Stimulated activated CD8-positive, alpha-beta memory T cell treated with anti-CD3 and anti-CD28 coated beads, Interleukin-15, amount 100 ng/mL, for 1 hour (primary cell): ENCODE results near the gene SCAMP1.
"Not testable (repeated sequence)": the region's sequence is repeated elsewhere in the genome, so short reads cannot be mapped to it uniquely, and the experiment has no call there.

Experiments used
- DNase-seq: peaks from one replicate; pipeline ENCODE4 v3.0.0-alpha.2; 2020; ENCODE audit warnings: low read depth

SCAMP1 gene

GRCh38 chr5:78424665-78425064 is 64.2 kb downstream of the SCAMP1 start:
- no peak for DNase-seq

- no peak for DNase-seq
Observed at GRCh38 chr5:78429332-78429980, 69.0 kb downstream of the SCAMP1 start.

GRCh38 chr5:78430866-78431265 is 70.4 kb downstream of the SCAMP1 start:
- no peak for DNase-seq

- no peak for DNase-seq
Observed at GRCh38 chr5:78433972-78434371, 73.6 kb downstream of the SCAMP1 start.

DNA sequence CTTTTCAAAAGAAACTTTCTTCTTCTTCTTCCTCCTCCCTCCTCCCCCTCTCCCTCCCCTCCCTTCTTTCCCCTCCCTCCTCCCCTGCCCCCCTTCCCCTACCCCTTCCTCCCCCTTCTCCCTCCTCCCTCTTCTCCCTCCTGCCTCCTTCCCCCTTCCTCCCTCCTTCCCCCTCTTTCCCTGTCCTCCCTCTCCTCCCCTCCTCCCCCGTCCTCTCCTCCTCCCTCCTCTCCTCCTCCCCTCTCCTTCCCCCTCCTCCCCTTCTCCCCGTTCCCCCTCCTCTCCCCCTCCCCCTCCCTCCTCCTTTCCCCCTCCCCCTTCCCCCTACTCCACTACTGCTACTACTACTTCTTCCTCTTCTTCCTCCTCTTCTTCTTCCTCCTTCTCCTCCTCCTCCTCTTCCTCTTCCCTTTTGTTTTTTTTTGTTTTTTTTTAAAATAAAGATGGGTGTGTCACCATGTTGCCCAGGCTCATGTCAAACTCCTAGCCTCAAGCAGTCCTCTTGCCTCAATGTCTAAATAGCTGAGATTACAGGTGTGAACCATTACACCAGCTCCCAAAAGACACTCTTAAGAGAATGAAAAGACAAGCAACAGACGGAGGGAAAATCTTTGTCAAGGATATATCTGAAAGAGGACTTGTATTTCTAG is 87.5 kb downstream of the SCAMP1 start:
- DNase-seq = no peak

GRCh38 chr5:78449103-78449502 is 88.7 kb downstream of the SCAMP1 start:
- DNase-seq = no peak

DNA sequence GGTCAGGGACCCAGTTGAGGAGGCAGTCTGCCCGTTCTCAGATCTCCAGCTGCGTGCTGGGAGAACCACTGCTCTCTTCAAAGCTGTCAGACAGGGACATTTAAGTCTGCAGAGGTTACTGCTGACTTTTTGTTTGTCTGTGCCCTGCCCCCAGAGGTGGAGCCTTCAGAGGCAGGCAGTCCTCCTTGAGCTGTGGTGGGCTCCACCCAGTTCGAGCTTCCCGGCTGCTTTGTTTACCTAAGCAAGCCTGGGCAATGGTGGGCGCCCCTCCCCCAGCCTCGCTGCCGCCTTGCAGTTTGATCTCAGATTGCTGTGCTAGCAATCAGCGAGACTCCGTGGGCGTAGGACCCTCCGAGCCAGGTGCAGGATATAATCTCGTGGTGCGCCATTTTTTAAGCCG is 97.1 kb downstream of the SCAMP1 start:
- DNase-seq = not testable (repeated sequence)

DNA sequence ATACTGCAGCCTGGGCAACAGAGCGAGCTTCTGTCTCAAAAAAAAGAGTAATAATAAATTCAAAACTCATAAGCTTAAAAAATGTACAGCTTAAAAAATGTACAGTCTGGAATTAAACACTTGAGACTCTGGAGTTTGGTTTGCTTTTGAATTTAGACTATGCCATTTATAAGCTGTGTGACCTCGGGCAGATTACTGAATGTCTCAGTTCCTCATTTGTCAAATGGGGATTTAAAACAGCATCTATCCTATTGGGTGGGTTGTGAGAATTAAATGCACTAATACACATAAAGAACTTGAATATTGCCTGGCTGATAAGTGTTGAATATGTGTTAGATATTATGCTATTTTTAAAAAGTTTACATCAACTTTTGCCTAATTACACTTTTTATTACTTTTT is 98.4 kb downstream of the SCAMP1 start:
- no peak for DNase-seq

DNA sequence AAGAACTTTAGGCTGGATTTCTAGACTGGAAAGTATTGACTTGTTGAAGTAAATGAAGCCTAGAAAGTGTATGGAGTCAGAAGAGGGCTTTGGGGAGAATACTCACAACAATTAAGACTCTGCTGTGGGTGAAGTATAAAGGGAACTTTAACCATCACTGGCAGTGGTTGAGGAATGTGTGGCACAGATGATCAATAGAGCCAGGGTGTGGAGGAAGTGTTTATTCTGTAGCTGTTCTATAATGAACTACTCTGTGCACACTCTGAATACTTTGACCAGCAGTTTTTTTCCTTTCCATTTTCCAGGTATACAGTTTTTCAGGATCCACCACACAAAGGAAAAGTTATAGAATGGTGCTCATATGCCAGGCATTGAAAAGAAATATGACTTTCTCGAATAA is 106.7 kb downstream of the SCAMP1 start:
- no peak for DNase-seq

- DNase-seq = no peak
Observed at GRCh38 chr5:78467752-78468357, 107.4 kb downstream of the SCAMP1 start.

GRCh38 chr5:78471896-78472295 is 111.5 kb downstream of the SCAMP1 start:
- DNase-seq = no peak

- no peak for DNase-seq
Observed at GRCh38 chr5:78472469-78473106, 112.2 kb downstream of the SCAMP1 start.

GRCh38 chr5:78473751-78474150 is 113.3 kb downstream of the SCAMP1 start:
- DNase-seq = no peak

GRCh38 chr5:78475370-78475769 is 115.0 kb downstream of the SCAMP1 start:
- DNase-seq = no peak

DNA sequence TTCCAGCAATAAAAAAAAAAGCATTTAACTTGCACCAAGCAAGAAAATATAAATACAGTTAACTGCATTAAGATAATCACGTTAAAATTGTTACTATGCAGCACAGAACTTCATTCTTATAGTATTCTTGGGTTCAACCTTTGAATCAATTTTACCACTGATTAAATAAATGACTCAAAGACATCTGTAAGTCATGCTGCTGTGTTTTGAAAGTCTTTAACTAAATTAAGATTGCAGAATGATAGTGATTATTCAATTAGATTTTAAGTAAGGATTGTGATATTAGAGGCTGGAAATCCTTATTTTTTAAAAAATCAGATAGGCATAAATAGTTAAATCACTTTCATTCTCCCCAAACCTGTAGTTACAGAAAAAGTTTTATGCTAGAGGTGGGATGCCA is 116.4 kb downstream of the SCAMP1 start:
- DNase-seq = no peak

DNA sequence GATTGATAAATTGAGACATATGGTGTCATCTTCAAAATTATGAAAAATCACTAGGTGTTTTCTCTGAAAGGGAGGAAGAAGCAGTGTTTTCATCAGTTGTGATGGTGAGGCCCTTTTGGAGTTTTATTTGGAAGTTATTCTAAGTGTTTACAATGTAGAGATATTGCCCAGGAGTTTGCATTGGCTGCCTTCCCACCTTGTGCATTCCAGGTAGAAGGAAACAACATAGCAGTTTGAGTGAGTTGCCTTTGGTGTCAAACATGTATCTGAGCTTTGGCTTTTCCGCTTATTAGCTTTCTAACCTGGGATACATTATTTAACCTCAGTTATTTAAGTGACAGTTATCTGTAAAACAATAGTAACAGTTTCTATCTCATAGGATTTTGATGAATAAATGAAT is 122.5 kb downstream of the SCAMP1 start:
- DNase-seq = no peak

- DNase-seq = no peak
Observed at GRCh38 chr5:78483809-78484521, 123.5 kb downstream of the SCAMP1 start.

DNA sequence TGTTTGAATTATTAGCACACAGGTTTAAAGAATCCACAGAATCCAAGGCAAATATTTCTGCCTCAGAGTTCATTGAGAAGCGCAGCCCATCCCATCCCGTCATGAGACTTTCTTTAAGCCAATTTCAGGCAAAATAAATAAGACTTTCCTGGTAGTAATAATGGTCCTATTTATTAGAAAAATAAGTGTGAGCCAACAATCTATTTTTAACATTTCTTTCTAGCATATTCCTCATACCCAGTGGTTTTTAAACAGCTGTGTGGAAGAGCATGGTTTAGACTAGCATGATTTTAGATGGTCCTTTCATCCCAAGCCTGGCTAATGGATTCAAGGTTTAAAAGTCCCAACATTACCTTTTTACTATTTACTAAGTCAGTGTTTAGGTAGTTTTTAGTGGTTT is 125.8 kb downstream of the SCAMP1 start:
- no peak for DNase-seq

DNA sequence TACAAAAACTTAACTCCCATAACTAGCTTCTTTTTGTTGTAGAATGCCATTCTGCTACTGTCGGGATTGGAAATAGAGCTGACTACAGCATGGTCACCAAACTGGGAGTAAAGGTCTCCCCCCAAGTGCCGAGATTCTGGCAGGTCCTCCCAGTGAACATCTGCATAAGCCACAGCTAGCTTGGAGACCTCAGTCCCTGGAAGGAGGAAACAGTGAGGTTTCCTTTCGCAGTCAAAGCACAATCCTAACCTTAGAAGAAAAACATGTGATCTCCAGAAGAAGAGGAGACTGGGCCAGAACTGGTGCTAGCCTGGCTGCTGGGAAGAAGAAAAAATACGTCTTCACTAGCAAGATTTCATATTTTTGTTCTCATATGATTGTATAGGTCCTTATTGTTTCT is 127.4 kb downstream of the SCAMP1 start:
- DNase-seq = no peak

GRCh38 chr5:78490709-78491485 is 130.5 kb downstream of the SCAMP1 start:
- no peak for DNase-seq

- DNase-seq = no peak
Observed at GRCh38 chr5:78492224-78492623, 131.8 kb downstream of the SCAMP1 start.

- DNase-seq = no peak
Observed at GRCh38 chr5:78492650-78493049, 132.2 kb downstream of the SCAMP1 start.
